ENCODE results near the gene SLC8B1.

SLC8B1 gene

GRCh38 chr12:113371808-113372207, 36.9 kb upstream of the SLC8B1 start:
- DNase-seq (ENCODE audit: low read depth, low spot score): no peak
- Histone ChIP-seq H3K9me3 (ENCODE audit: low read depth, low read length) (no peaks in the 10 kb centered on the region), H3K36me3 (ENCODE audit: insufficient read depth, low read length) (peaks cover 3% of the 10 kb centered on the region; the same call in 1 of the 2 replicates), H3K4me3 (no peak overlapping the region), H3K9ac (ENCODE audit: insufficient read length) (no peak overlapping the region), H3K27ac (no peak overlapping the region)
- TF ChIP-seq POLR2AphosphoS5 (IDR thresholded peaks at IDR 0.05; ENCODE audit: borderline replicate concordance, low read depth, low read length): no peak
- TF ChIP-seq FOXP2 (optimal IDR thresholded peaks at IDR 0.05; ENCODE audit: control extremely low read depth, extremely low read length, insufficient read depth): no peak

- TF ChIP-seq FOXP2 (optimal IDR thresholded peaks at IDR 0.05; ENCODE audit: control extremely low read depth, extremely low read length, insufficient read depth) (no peak), EZH2 (IDR thresholded peaks at IDR 0.05) (no peak), POLR2AphosphoS5 (IDR thresholded peaks at IDR 0.05; ENCODE audit: borderline replicate concordance, low read depth, low read length) (no peak)
- Histone ChIP-seq H3K9ac (ENCODE audit: insufficient read length) (no peak overlapping the region), H3K36me3 (ENCODE audit: insufficient read depth, low read length) (peaks cover 3% of the 10 kb centered on the region; the same call in 1 of the 2 replicates), H3K27ac (no peak overlapping the region), H3K4me3 (no peak overlapping the region), H3K9me3 (ENCODE audit: low read depth, low read length) (no peaks in the 10 kb centered on the region)
- no peak for DNase-seq (ENCODE audit: low read depth, low spot score)
Observed at GRCh38 chr12:113370923-113371682, 36.2 kb upstream of the SLC8B1 start.

- TF ChIP-seq POLR2AphosphoS5 (IDR thresholded peaks at IDR 0.05; ENCODE audit: borderline replicate concordance, low read depth, low read length) (no peak), EZH2 (IDR thresholded peaks at IDR 0.05) (no peak), FOXP2 (optimal IDR thresholded peaks at IDR 0.05; ENCODE audit: control extremely low read depth, extremely low read length, insufficient read depth) (no peak)
- Histone ChIP-seq H3K36me3 (ENCODE audit: insufficient read depth, low read length) (no peaks in the 10 kb centered on the region; the same call in 1 of the 2 replicates), H3K9ac (ENCODE audit: insufficient read length) (no peak overlapping the region), H3K4me3 (no peak overlapping the region), H3K27ac (no peak overlapping the region), H3K9me3 (ENCODE audit: low read depth, low read length) (no peaks in the 10 kb centered on the region)
- no peak for DNase-seq (ENCODE audit: low read depth, low spot score)
Observed at GRCh38 chr12:113369391-113369985, 34.6 kb upstream of the SLC8B1 start.

- TF ChIP-seq POLR2AphosphoS5 (IDR thresholded peaks at IDR 0.05; ENCODE audit: borderline replicate concordance, low read depth, low read length) (no peak), EZH2 (IDR thresholded peaks at IDR 0.05) (no peak), FOXP2 (optimal IDR thresholded peaks at IDR 0.05; ENCODE audit: control extremely low read depth, extremely low read length, insufficient read depth) (no peak)
- DNase-seq (ENCODE audit: low read depth, low spot score): no peak
- Histone ChIP-seq H3K36me3 (ENCODE audit: insufficient read depth, low read length) (no peaks in the 10 kb centered on the region; the same call in 1 of the 2 replicates), H3K27ac (no peak overlapping the region), H3K4me3 (no peak overlapping the region), H3K9ac (ENCODE audit: insufficient read length) (no peak overlapping the region), H3K9me3 (ENCODE audit: low read depth, low read length) (no peaks in the 10 kb centered on the region)
Observed at GRCh38 chr12:113368331-113368730, 33.4 kb upstream of the SLC8B1 start.

GRCh38 chr12:113366827-113367226, 31.9 kb upstream of the SLC8B1 start:
- no peak overlapping the region for H3K27ac ChIP-seq
- no peaks in the 10 kb centered on the region for H3K9me3 ChIP-seq (ENCODE audit: low read depth, low read length)
- H3K9ac ChIP-seq (ENCODE audit: insufficient read length): no peak overlapping the region
- no peak overlapping the region for H3K4me3 ChIP-seq
- H3K36me3 ChIP-seq (ENCODE audit: insufficient read depth, low read length): no peaks in the 10 kb centered on the region
- TF ChIP-seq POLR2AphosphoS5 (IDR thresholded peaks at IDR 0.05; ENCODE audit: borderline replicate concordance, low read depth, low read length) (no peak), FOXP2 (optimal IDR thresholded peaks at IDR 0.05; ENCODE audit: control extremely low read depth, extremely low read length, insufficient read depth) (no peak), EZH2 (IDR thresholded peaks at IDR 0.05) (no peak)
- DNase-seq (ENCODE audit: low read depth, low spot score): no peak

GRCh38 chr12:113365639-113366395, 30.9 kb upstream of the SLC8B1 start:
- TF ChIP-seq EZH2 (IDR thresholded peaks at IDR 0.05): no peak
- no peak for TF ChIP-seq FOXP2 (optimal IDR thresholded peaks at IDR 0.05; ENCODE audit: control extremely low read depth, extremely low read length, insufficient read depth)
- TF ChIP-seq POLR2AphosphoS5 (IDR thresholded peaks at IDR 0.05; ENCODE audit: borderline replicate concordance, low read depth, low read length): no peak
- Histone ChIP-seq H3K9me3 (ENCODE audit: low read depth, low read length) (no peaks in the 10 kb centered on the region), H3K9ac (ENCODE audit: insufficient read length) (no peak overlapping the region), H3K27ac (no peak overlapping the region), H3K36me3 (ENCODE audit: insufficient read depth, low read length) (no peaks in the 10 kb centered on the region), H3K4me3 (no peak overlapping the region)
- no peak for DNase-seq (ENCODE audit: low read depth, low spot score)

GRCh38 chr12:113364698-113365097, 29.8 kb upstream of the SLC8B1 start:
- no peak for DNase-seq (ENCODE audit: low read depth, low spot score)
- no peak for TF ChIP-seq POLR2AphosphoS5 (IDR thresholded peaks at IDR 0.05; ENCODE audit: borderline replicate concordance, low read depth, low read length)
- no peak for TF ChIP-seq EZH2 (IDR thresholded peaks at IDR 0.05)
- TF ChIP-seq FOXP2 (optimal IDR thresholded peaks at IDR 0.05; ENCODE audit: control extremely low read depth, extremely low read length, insufficient read depth): no peak
- Histone ChIP-seq H3K9me3 (ENCODE audit: low read depth, low read length) (no peaks in the 10 kb centered on the region), H3K4me3 (no peak overlapping the region), H3K27ac (no peak overlapping the region), H3K36me3 (ENCODE audit: insufficient read depth, low read length) (no peaks in the 10 kb centered on the region), H3K9ac (ENCODE audit: insufficient read length) (no peak overlapping the region)
